GM12878 (cell line): Measurements from ENCODE around the gene LCE1F. TPM values are rescaled to one million over a fixed set of nuclear protein-coding genes. Genes with fewer than 3 reads are reported as not detected.

ENCODE experiments used
- ATAC-seq: fragments of 200-7000 bp; cut with Tn5 transposase; 3 replicates; pipeline ENCODE4 v1.9.1; 2020; ENCODE audit warnings: mild to moderate bottlenecking, moderate library complexity
- BruUV-seq: library from RNA; stranded (reverse); fragments of 400-500 nt; replicated peaks from 2 replicates; lab custom pipeline; 2021; lab: Mats Ljungman, UMichigan
- CTCF ChIA-PET: fragments of 300-600 bp; sonication (Branson Sonifier 250); formaldehyde crosslinking; extraction: SDS; loops from one replicate; lab custom pipeline; 2021; ENCODE audit warnings: inconsistent platforms; lab: Yijun Ruan, JAX
- POLR2A ChIA-PET: fragments of 350-600 bp; formaldehyde crosslinking; extraction: SDS; loops from one replicate; lab custom pipeline; 2021; ENCODE audit warnings: inconsistent platforms; lab: Charles Lee
- RAD21 ChIA-PET: fragments of 300-600 bp; sonication (Branson Sonifier 250); formaldehyde crosslinking; loops from one replicate; lab custom pipeline; 2023; ENCODE audit warnings: antibody characterized with exemption; ENCODE audit not compliant: unreplicated experiment; lab: Charles Lee
- SMC1A ChIA-PET: fragments of 300-600 bp; sonication (Branson Sonifier 250); formaldehyde crosslinking; loops from one replicate; lab custom pipeline; 2023; ENCODE audit not compliant: unreplicated experiment, uncharacterized antibody; lab: Charles Lee
- DNase-seq: peaks from one replicate; pipeline ENCODE4 v3.0.0-alpha.2; 2011; ENCODE audit warnings: low read depth, low spot score
- FAIRE-seq: peaks from 3 replicates; lab custom pipeline; 2011; peaks lifted over from hg19 to GRCh38; lab: Jason Lieb, UNC
- H2AFZ ChIP-seq: 2 replicates; pipeline ENCODE4 v1.6.0; 2011; ENCODE audit warnings: low read depth, low read length, control low read depth; ENCODE audit not compliant: control insufficient read depth
- H3K27ac ChIP-seq: 2 replicates; pipeline ENCODE4 v1.5.1; 2011; ENCODE audit warnings: control low read depth; ENCODE audit not compliant: control insufficient read depth, insufficient read depth
- H3K27me3 ChIP-seq, 2 experiments: replicated peaks in 1 of 2; 2 replicates each; pipeline versions ENCODE4 v1.6.0 to v1.6.1; 2011; ENCODE audit warnings: low read length in 1 of 2; ENCODE audit not compliant: control insufficient read depth in 2 of 2, insufficient read depth in 2 of 2
- H3K36me3 ChIP-seq, 2 experiments: 2 replicates each; pipeline ENCODE4 v1.5.1; 2011; ENCODE audit warnings: low read length in 1 of 2; ENCODE audit not compliant: control insufficient read depth in 2 of 2, insufficient read depth in 2 of 2
- H3K4me1 ChIP-seq: 2 replicates; pipeline ENCODE4 v1.6.1; 2011; ENCODE audit warnings: mild to moderate bottlenecking, low read length, moderate library complexity, mixed read lengths; ENCODE audit not compliant: control insufficient read depth, insufficient read depth
- H3K4me2 ChIP-seq: 2 replicates; pipeline ENCODE4 v1.6.0; 2011; ENCODE audit warnings: control low read depth; ENCODE audit not compliant: control insufficient read depth, insufficient read depth
- H3K4me3 ChIP-seq: fragments of 200-600 bp; sonication (generic); 2 replicates; pipeline ENCODE4 v1.5.1; 2016
- H3K79me2 ChIP-seq: 2 replicates; pipeline ENCODE4 v1.6.0; 2011; ENCODE audit warnings: low read length; ENCODE audit not compliant: control insufficient read depth, insufficient read depth
- H3K9ac ChIP-seq: 2 replicates; pipeline ENCODE4 v1.8.0; 2011; ENCODE audit warnings: low read length, control low read depth, mixed read lengths; ENCODE audit not compliant: control insufficient read depth, insufficient read depth
- H3K9me3 ChIP-seq: replicated peaks from 3 replicates; pipeline ENCODE4 v1.5.1; 2011; ENCODE audit warnings: mild to moderate bottlenecking, low read length; ENCODE audit not compliant: control insufficient read depth, insufficient read depth
- H4K20me1 ChIP-seq: 2 replicates; pipeline ENCODE4 v1.6.0; 2011; ENCODE audit not compliant: control insufficient read depth, insufficient read depth
- EED ChIP-seq: sonication (generic); IDR thresholded peaks from 2 replicates; pipeline ENCODE4 v1.6.1; 2016; ENCODE audit warnings: antibody characterized with exemption, low read depth
- ESRRA ChIP-seq: IDR thresholded peaks from 2 replicates; pipeline ENCODE4 v1.6.1; 2012; ENCODE audit warnings: mild to moderate bottlenecking, low read length, improper control_type of control experiment
- KLF5 ChIP-seq: fragments of 450-650 bp; IDR thresholded peaks from 2 replicates; pipeline ENCODE4 v1.6.1; 2014; ENCODE audit warnings: mild to moderate bottlenecking; ENCODE audit not compliant: partially characterized antibody
- MTA3 ChIP-seq: IDR thresholded peaks from 2 replicates; pipeline ENCODE4 v1.6.1; 2012; ENCODE audit warnings: low read length, inconsistent platforms, borderline replicate concordance
- MXI1 ChIP-seq: fragments of 150-350 bp; IDR thresholded peaks from 2 replicates; pipeline ENCODE4 v1.6.1; 2011; ENCODE audit warnings: low read depth, mild to moderate bottlenecking, inconsistent platforms, low read length, improper control_type of control experiment
- NR2F1 ChIP-seq: fragments of 450-650 bp; conservative IDR thresholded peaks from 2 replicates; pipeline ENCODE4 v1.6.1; 2017; ENCODE audit warnings: mild to moderate bottlenecking
- RBBP5 ChIP-seq: fragments of 200-600 bp; sonication (generic); conservative IDR thresholded peaks from 2 replicates; pipeline ENCODE4 v1.6.1; 2016
- SIX5 ChIP-seq: IDR thresholded peaks from 2 replicates; pipeline ENCODE4 v1.6.1; 2011; ENCODE audit warnings: mild to moderate bottlenecking, low read depth, low read length, moderate library complexity; ENCODE audit not compliant: severe bottlenecking
- ZBED1 ChIP-seq: IDR thresholded peaks from 2 replicates; pipeline ENCODE4 v1.6.1; 2016; ENCODE audit warnings: borderline replicate concordance
- WGBS: methylation state at CpG from one replicate; pipeline ENCODE4 v1.1.6; 2016; ENCODE audit warnings: low lambda C conversion rate; ENCODE audit not compliant: insufficient replicate concordance, insufficient coverage; ENCODE audit errors: missing lambda C conversion rate; 5-methylcytosine and 5-hydroxymethylcytosine counted together
- in situ Hi-C: fragments of 300-500 bp; cut with MboI; formaldehyde crosslinking; loops from 9 replicates; pipeline ENCODE4 v1.14.3; 2018; ENCODE audit warnings: mixed read lengths
- intact Hi-C: fragments of 100-400 bp; cut with micrococcal nuclease; formaldehyde crosslinking; loops from one replicate; pipeline ENCODE4 v1.14.2; 2022; ENCODE audit not compliant: unreplicated experiment
- polyA plus RNA-seq, 11 experiments: library from polyadenylated mRNA; depleted of rRNA in 4 of 11; unstranded in 6 of 11; stranded (reverse) in 5 of 11; fragments of >200 nt; fragmentation: Nextera tagmentation in 4 of 11; fragmentation: Illumina TruSeq in 1 of 11; extraction: Ambion mirVana in 4 of 11; extraction: Trizol in 1 of 11; gene quantifications; 1 replicate in 1 of 11; 2 replicates in 10 of 11; pipeline versions ENCODE4 v1.2.1 to v1.2.3, GENCODE V29; 2011 to 2016; ENCODE audit warnings: inconsistent platforms in 2 of 11, missing spikeins in 2 of 11, low read depth in 1 of 11
- total RNA-seq, 4 experiments: library from RNA; depleted of rRNA in 3 of 4; stranded (reverse); fragments of >200 nt in 3 of 4; fragmentation: Illumina TruSeq in 1 of 4; extraction: Trizol in 1 of 4; gene quantifications; 2 replicates each; pipeline versions ENCODE4 v1.2.1 to v1.2.3, GENCODE V29; 2013 to 2021
- TF ChIP-seq, protein P1 (sequence below): fragments of 450-650 bp; formaldehyde crosslinking; IDR thresholded peaks from 2 replicates; pipeline ENCODE4 v1.4.0; 2022; ENCODE audit warnings: mild to moderate bottlenecking, moderate library complexity
- TF ChIP-seq, protein P2 (sequence below): IDR thresholded peaks from 2 replicates; pipeline ENCODE4 v1.6.1; 2012; ENCODE audit warnings: mild to moderate bottlenecking, low read depth, low read length
- TF ChIP-seq, protein P3 (sequence below): fragments of 450-650 bp; IDR thresholded peaks from 2 replicates; pipeline ENCODE4 v1.6.1; 2017; ENCODE audit warnings: mild to moderate bottlenecking, moderate library complexity

LCE1F gene
- total and polyA plus RNA-seq, 10 of the 15 experiments (the other 5 are each of a cell fraction or from before 2014, with no cell fraction given): 0.72 to 0.96 TPM; not detected in 8

DNA sequence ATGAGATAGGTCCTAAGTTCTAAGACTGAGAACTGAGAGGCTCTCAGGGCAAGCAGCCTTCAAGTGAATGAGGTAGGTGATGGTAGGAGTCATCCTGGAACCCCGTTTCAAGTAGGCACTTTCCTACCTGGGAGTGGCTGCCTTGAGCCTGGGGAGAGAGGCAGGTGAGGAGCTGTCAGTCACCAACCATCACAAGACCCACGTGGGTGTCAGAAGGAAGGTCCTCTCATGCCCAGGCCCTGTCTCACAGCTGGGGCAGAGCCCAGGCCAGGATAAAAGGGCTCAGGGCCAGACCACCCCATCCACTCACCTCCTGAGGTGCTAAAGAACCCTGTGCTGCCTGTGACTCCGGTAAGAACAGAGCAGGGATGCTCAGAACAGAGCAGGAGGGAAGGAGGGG lies 21.5 kb downstream of the LCE1F start, which contains the start of gene LCE1D (continued):
- TF ChIP-seq EED: no peak
- no peak for TF ChIP-seq NR2F1

DNA sequence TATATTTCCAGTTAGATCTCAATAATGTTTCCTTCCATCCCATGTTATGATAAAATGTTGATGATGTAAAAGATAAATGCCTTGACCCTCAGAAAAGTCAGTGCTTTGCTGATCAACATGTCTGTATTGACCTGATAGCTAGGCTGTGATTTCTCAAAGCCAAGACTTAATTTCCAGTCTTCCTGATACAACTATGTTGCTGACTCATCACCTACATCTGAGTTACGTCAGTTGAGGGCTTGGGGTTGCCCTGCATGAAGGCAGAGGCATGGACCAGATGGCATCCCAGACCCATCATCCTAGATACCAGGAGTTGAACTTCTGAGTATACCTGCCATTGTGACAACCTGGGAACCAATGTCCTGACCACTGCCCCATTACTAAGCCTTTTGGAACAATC lies 26.4 kb downstream of the LCE1F start:
- H3K27ac ChIP-seq: no peak overlapping the region
- CTCF ChIA-PET: interaction anchor here (0.9 kb wide), 1 partner anchor 69 kb away, joined by 3 read pairs; no protein-coding TSS in a partner anchor
- SMC1A ChIA-PET: no interaction called here
- no peaks in the 10 kb centered on the region for H3K9me3 ChIP-seq
- POLR2A ChIA-PET: no interaction called here
- FAIRE-seq (no peak), DNase-seq (no peak), ATAC-seq (no peak)
- H3K79me2 ChIP-seq: no peaks in the 10 kb centered on the region
- no peaks in the 10 kb centered on the region for H4K20me1 ChIP-seq
- intact Hi-C loops: no loop called here
- no peak overlapping the region for H2AFZ ChIP-seq
- no peaks in the 10 kb centered on the region for H3K36me3 ChIP-seq
- no peaks in the 10 kb centered on the region for H3K4me1 ChIP-seq
- H3K4me2 ChIP-seq: no peak overlapping the region
- H3K27me3 ChIP-seq: no peaks in the 10 kb centered on the region
- no TSS peak for BruUV-seq
- in situ Hi-C loops: no loop called here
- 0% methylated on average over 1 of the region's 1 CpG for WGBS
- RAD21 ChIA-PET: interaction anchor here (1.1 kb wide), 1 partner anchor 14 kb away, joined by 3 read pairs; no protein-coding TSS in a partner anchor
- no peak overlapping the region for H3K9ac ChIP-seq
- H3K4me3 ChIP-seq: no peak overlapping the region
- TF ChIP-seq ZBED1: no peak
- no peak for TF ChIP-seq KLF5
- TF ChIP-seq SIX5: no peak
- TF ChIP-seq MTA3: no peak
- TF ChIP-seq RBBP5: no peak
- no peak for TF ChIP-seq MXI1
- no peak for TF ChIP-seq ESRRA
- TF ChIP-seq, protein P1, sequence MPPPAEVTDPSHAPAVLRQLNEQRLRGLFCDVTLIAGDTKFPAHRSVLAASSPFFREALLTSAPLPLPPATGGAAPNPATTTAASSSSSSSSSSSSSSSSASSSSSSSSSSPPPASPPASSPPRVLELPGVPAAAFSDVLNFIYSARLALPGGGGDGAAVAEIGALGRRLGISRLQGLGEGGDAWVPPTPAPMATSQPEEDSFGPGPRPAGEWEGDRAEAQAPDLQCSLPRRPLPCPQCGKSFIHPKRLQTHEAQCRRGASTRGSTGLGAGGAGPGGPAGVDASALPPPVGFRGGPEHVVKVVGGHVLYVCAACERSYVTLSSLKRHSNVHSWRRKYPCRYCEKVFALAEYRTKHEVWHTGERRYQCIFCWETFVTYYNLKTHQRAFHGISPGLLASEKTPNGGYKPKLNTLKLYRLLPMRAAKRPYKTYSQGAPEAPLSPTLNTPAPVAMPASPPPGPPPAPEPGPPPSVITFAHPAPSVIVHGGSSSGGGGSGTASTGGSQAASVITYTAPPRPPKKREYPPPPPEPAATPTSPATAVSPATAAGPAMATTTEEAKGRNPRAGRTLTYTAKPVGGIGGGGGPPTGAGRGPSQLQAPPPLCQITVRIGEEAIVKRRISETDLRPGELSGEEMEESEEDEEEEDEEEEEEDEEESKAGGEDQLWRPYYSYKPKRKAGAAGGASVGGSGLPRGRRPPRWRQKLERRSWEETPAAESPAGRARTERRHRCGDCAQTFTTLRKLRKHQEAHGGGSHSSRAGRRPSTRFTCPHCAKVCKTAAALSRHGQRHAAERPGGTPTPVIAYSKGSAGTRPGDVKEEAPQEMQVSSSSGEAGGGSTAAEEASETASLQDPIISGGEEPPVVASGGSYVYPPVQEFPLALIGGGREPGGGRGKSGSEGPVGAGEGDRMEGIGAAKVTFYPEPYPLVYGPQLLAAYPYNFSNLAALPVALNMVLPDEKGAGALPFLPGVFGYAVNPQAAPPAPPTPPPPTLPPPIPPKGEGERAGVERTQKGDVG (CRISPR knock-in tag): no peak
- TF ChIP-seq, protein P2, sequence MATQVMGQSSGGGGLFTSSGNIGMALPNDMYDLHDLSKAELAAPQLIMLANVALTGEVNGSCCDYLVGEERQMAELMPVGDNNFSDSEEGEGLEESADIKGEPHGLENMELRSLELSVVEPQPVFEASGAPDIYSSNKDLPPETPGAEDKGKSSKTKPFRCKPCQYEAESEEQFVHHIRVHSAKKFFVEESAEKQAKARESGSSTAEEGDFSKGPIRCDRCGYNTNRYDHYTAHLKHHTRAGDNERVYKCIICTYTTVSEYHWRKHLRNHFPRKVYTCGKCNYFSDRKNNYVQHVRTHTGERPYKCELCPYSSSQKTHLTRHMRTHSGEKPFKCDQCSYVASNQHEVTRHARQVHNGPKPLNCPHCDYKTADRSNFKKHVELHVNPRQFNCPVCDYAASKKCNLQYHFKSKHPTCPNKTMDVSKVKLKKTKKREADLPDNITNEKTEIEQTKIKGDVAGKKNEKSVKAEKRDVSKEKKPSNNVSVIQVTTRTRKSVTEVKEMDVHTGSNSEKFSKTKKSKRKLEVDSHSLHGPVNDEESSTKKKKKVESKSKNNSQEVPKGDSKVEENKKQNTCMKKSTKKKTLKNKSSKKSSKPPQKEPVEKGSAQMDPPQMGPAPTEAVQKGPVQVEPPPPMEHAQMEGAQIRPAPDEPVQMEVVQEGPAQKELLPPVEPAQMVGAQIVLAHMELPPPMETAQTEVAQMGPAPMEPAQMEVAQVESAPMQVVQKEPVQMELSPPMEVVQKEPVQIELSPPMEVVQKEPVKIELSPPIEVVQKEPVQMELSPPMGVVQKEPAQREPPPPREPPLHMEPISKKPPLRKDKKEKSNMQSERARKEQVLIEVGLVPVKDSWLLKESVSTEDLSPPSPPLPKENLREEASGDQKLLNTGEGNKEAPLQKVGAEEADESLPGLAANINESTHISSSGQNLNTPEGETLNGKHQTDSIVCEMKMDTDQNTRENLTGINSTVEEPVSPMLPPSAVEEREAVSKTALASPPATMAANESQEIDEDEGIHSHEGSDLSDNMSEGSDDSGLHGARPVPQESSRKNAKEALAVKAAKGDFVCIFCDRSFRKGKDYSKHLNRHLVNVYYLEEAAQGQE: no peak
- TF ChIP-seq, protein P3, sequence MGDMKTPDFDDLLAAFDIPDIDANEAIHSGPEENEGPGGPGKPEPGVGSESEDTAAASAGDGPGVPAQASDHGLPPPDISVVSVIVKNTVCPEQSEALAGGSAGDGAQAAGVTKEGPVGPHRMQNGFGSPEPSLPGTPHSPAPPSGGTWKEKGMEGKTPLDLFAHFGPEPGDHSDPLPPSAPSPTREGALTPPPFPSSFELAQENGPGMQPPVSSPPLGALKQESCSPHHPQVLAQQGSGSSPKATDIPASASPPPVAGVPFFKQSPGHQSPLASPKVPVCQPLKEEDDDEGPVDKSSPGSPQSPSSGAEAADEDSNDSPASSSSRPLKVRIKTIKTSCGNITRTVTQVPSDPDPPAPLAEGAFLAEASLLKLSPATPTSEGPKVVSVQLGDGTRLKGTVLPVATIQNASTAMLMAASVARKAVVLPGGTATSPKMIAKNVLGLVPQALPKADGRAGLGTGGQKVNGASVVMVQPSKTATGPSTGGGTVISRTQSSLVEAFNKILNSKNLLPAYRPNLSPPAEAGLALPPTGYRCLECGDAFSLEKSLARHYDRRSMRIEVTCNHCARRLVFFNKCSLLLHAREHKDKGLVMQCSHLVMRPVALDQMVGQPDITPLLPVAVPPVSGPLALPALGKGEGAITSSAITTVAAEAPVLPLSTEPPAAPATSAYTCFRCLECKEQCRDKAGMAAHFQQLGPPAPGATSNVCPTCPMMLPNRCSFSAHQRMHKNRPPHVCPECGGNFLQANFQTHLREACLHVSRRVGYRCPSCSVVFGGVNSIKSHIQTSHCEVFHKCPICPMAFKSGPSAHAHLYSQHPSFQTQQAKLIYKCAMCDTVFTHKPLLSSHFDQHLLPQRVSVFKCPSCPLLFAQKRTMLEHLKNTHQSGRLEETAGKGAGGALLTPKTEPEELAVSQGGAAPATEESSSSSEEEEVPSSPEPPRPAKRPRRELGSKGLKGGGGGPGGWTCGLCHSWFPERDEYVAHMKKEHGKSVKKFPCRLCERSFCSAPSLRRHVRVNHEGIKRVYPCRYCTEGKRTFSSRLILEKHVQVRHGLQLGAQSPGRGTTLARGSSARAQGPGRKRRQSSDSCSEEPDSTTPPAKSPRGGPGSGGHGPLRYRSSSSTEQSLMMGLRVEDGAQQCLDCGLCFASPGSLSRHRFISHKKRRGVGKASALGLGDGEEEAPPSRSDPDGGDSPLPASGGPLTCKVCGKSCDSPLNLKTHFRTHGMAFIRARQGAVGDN: no peak
